ENCODE data around the gene ALDOC. TPM values are rescaled to one million over a fixed set of nuclear protein-coding genes. Genes with fewer than 3 reads are reported as not detected.

The ALDOC gene
- total RNA-seq, 1 experiment from 2014 or later = 309 TPM

DNA sequence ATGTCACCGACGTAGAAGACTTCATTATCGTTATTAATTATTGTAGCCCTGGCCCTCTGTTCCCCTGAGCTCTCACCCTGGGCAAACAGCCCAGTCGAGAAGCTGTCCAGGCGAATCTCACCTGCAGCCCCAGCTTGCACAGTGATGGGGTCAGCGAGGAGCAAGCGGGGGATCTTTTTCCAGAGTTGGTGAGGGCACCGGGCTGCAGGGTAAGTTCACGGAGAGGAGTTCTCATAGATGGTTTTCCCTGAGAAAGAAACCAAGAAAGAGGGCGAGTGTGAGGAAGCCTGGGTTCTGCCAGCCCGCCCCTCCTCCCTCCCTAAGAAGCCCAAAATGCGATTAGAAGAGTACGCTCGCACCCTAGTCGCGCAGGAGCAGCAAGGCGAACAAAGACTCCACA lies 21.7 kb upstream of the ALDOC start:
- no peak for DNase-seq
- H3K27ac ChIP-seq (ENCODE audit: low read length) = peak overlapping the region; percentile 87

DNA sequence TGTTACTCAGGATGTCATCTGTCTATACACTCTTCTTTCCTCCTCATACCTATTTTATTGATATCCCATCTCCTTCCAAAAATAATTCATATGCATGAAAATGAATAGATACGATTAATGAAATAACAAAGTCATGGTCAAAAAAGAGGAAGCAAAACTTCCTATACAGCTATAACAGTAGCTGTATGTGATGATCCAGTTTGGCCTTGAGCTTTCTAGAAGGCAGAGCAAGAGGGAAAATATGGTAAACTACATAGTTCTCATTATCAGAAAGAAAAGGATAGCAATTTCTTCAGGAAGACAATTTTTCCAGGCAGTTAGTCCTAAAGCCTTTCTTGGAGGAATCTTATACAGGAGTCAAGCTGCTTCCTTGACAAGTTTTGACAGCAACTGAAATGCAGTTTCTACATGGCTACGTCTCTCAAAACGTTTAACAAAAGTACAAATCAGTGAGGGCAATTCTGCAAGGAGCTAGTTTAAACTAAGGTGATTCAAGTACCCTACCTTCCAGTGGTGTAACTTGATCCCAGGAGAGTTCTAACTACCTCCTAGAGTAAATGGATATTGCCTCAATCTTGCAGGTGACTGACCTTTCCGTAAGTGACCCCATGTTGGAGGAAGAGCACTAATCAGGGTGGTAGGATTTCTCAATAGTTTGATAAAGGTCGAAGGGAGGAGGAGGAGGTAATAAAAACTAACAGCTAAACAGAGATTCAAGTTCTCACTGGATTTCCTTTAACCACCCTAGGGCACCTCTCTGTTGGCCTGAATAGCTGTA lies 21.1 kb upstream of the ALDOC start:
- H3K27ac ChIP-seq (ENCODE audit: low read length) = peak overlapping the region; percentile 87
- no peaks in the 10 kb centered on the region for H3K9me3 ChIP-seq (ENCODE audit: low read length)
- no peak overlapping the region for H2AFZ ChIP-seq (ENCODE audit: low read length)
- H3K4me1 ChIP-seq (ENCODE audit: low read length) = peaks cover 39% of the 10 kb centered on the region
- no peaks in the 10 kb centered on the region for H3K9me2 ChIP-seq (replicated peaks; ENCODE audit: insufficient read depth, low read length)
- no peaks in the 10 kb centered on the region for H3K27me3 ChIP-seq (ENCODE audit: low read length)
- peak; percentile 64 for DNase-seq
- H3K4me2 ChIP-seq (ENCODE audit: low read depth, low read length, poor library complexity, severe bottlenecking) = peak overlapping the region; percentile 99
- peaks cover 6% of the 10 kb centered on the region for H3K36me3 ChIP-seq (ENCODE audit: insufficient read depth, low read length)
- peaks cover 34% of the 10 kb centered on the region for H3K79me2 ChIP-seq (ENCODE audit: low read length)
- no peaks in the 10 kb centered on the region for H4K20me1 ChIP-seq (ENCODE audit: insufficient read depth, low read depth, low read length)
- peak overlapping the region; percentile 90 for H3K9ac ChIP-seq (ENCODE audit: low read length)
- peak overlapping the region; percentile 88 for H3K4me3 ChIP-seq (ENCODE audit: low read length)

More for the DNA sequence above, 21.7 kb upstream of the ALDOC start:
- Histone ChIP-seq H3K9me3 (ENCODE audit: low read length) (no peaks in the 10 kb centered on the region), H2AFZ (ENCODE audit: low read length) (0 out of 2 replicates have a peak overlapping the region, but pooled peaks have one; percentile 7), H4K20me1 (ENCODE audit: insufficient read depth, low read depth, low read length) (no peaks in the 10 kb centered on the region), H3K79me2 (ENCODE audit: low read length) (peaks cover 28% of the 10 kb centered on the region), H3K9me2 (replicated peaks; ENCODE audit: insufficient read depth, low read length) (no peaks in the 10 kb centered on the region), H3K4me1 (ENCODE audit: low read length) (peaks cover 39% of the 10 kb centered on the region), H3K27me3 (ENCODE audit: low read length) (no peaks in the 10 kb centered on the region), H3K9ac (ENCODE audit: low read length) (peak overlapping the region; percentile 90), H3K36me3 (ENCODE audit: insufficient read depth, low read length) (peaks cover under 1% of the 10 kb centered on the region; the same call in 1 of the 2 replicates), H3K4me3 (ENCODE audit: low read length) (peak overlapping the region; percentile 88), H3K4me2 (ENCODE audit: low read depth, low read length, poor library complexity, severe bottlenecking) (peak overlapping the region; percentile 99)

- H2AFZ ChIP-seq (ENCODE audit: low read length) = no peak overlapping the region
- no peaks in the 10 kb centered on the region for H3K9me3 ChIP-seq (ENCODE audit: low read length)
- no peak overlapping the region for H3K27ac ChIP-seq (ENCODE audit: low read length)
- peaks cover 38% of the 10 kb centered on the region for H3K79me2 ChIP-seq (ENCODE audit: low read length)
- peaks cover 1% of the 10 kb centered on the region for H3K4me1 ChIP-seq (ENCODE audit: low read length)
- no peak overlapping the region for H3K4me2 ChIP-seq (ENCODE audit: low read depth, low read length, poor library complexity, severe bottlenecking)
- no peaks in the 10 kb centered on the region for H3K9me2 ChIP-seq (replicated peaks; ENCODE audit: insufficient read depth, low read length)
- no peak for DNase-seq
- H3K36me3 ChIP-seq (ENCODE audit: insufficient read depth, low read length) = peaks cover 38% of the 10 kb centered on the region
- no peak overlapping the region for H3K9ac ChIP-seq (ENCODE audit: low read length)
- no peaks in the 10 kb centered on the region for H3K27me3 ChIP-seq (ENCODE audit: low read length)
- no peaks in the 10 kb centered on the region for H4K20me1 ChIP-seq (ENCODE audit: insufficient read depth, low read depth, low read length)
- H3K4me3 ChIP-seq (ENCODE audit: low read length) = no peak overlapping the region
Measured at GRCh38 chr17:28592260-28592659, 15.6 kb upstream of the ALDOC start.

DNA sequence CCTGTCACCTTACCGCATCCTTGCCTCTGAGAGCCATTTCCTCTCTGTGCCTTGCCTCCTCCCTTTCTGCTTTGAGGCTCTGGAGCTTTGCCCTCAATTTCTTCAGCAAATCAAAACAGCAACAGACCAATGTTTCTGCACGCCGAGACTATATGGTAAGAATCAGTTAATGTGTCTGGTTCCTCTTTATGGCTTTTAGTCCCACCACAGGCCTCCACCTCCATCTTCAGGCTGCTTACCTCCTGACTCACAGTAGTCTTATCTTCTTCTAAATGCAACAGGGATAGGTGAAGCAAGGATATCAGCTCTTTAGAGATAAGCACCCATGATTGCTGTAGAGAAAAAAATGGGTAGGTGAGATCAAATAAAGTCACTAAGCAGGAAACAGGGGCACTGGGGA lies 9.2 kb upstream of the ALDOC start:
- H2AFZ ChIP-seq (ENCODE audit: low read length) = no peak overlapping the region
- no peaks in the 10 kb centered on the region for H3K9me3 ChIP-seq (ENCODE audit: low read length)
- no peaks in the 10 kb centered on the region for H3K9me2 ChIP-seq (replicated peaks; ENCODE audit: insufficient read depth, low read length)
- no peaks in the 10 kb centered on the region for H3K27me3 ChIP-seq (ENCODE audit: low read length)
- no peak overlapping the region for H3K4me2 ChIP-seq (ENCODE audit: low read depth, low read length, poor library complexity, severe bottlenecking)
- no peak for DNase-seq
- H4K20me1 ChIP-seq (ENCODE audit: insufficient read depth, low read depth, low read length) = no peaks in the 10 kb centered on the region
- H3K27ac ChIP-seq (ENCODE audit: low read length) = no peak overlapping the region
- no peak overlapping the region for H3K9ac ChIP-seq (ENCODE audit: low read length)
- H3K79me2 ChIP-seq (ENCODE audit: low read length) = peaks cover 12% of the 10 kb centered on the region; the same call in 1 of the 2 replicates
- H3K4me3 ChIP-seq (ENCODE audit: low read length) = no peak overlapping the region
- peaks cover 72% of the 10 kb centered on the region for H3K36me3 ChIP-seq (ENCODE audit: insufficient read depth, low read length)
- H3K4me1 ChIP-seq (ENCODE audit: low read length) = no peaks in the 10 kb centered on the region

DNA sequence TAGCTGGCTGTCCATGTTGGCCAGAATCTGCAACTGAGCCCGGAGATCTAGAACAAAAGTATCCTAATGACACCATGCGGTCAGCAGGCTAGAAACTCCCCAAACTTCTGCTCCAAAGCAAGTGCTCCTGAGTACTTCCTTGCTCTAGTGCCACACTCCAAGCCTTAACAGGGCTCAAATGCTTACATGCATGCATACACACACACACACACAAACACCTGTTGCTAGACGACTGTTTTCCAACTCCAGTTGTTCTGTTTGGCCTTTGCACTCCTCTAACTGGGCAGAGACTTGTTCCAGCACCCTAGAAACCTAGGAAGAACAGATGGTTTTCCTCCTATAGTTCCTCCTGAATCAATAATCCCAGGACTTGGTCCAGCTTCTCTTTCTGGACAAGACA lies 7.7 kb upstream of the ALDOC start:
- Histone ChIP-seq H3K27me3 (ENCODE audit: low read length) (no peaks in the 10 kb centered on the region), H3K79me2 (ENCODE audit: low read length) (peaks cover 7% of the 10 kb centered on the region; the same call in 1 of the 2 replicates), H3K27ac (ENCODE audit: low read length) (no peak overlapping the region), H3K4me3 (ENCODE audit: low read length) (no peak overlapping the region), H3K9me3 (ENCODE audit: low read length) (no peaks in the 10 kb centered on the region), H3K9ac (ENCODE audit: low read length) (no peak overlapping the region), H4K20me1 (ENCODE audit: insufficient read depth, low read depth, low read length) (no peaks in the 10 kb centered on the region), H3K36me3 (ENCODE audit: insufficient read depth, low read length) (peaks cover 64% of the 10 kb centered on the region), H3K4me1 (ENCODE audit: low read length) (no peaks in the 10 kb centered on the region), H2AFZ (ENCODE audit: low read length) (no peak overlapping the region), H3K9me2 (replicated peaks; ENCODE audit: insufficient read depth, low read length) (no peaks in the 10 kb centered on the region), H3K4me2 (ENCODE audit: low read depth, low read length, poor library complexity, severe bottlenecking) (no peak overlapping the region)
- no peak for DNase-seq

- Histone ChIP-seq H3K9me3 (ENCODE audit: low read length) (no peaks in the 10 kb centered on the region), H3K36me3 (ENCODE audit: insufficient read depth, low read length) (peaks cover 65% of the 10 kb centered on the region), H2AFZ (ENCODE audit: low read length) (no peak overlapping the region), H3K9ac (ENCODE audit: low read length) (no peak overlapping the region), H4K20me1 (ENCODE audit: insufficient read depth, low read depth, low read length) (no peaks in the 10 kb centered on the region), H3K4me3 (ENCODE audit: low read length) (no peak overlapping the region), H3K9me2 (replicated peaks; ENCODE audit: insufficient read depth, low read length) (no peaks in the 10 kb centered on the region), H3K79me2 (ENCODE audit: low read length) (no peaks in the 10 kb centered on the region; the same call in 1 of the 2 replicates), H3K27me3 (ENCODE audit: low read length) (no peaks in the 10 kb centered on the region), H3K4me2 (ENCODE audit: low read depth, low read length, poor library complexity, severe bottlenecking) (no peak overlapping the region), H3K27ac (ENCODE audit: low read length) (no peak overlapping the region), H3K4me1 (ENCODE audit: low read length) (peaks cover 5% of the 10 kb centered on the region)
- no peak for DNase-seq
Measured at GRCh38 chr17:28582513-28582912, 5.8 kb upstream of the ALDOC start.

GRCh38 chr17:28580959-28581358 lies 4.3 kb upstream of the ALDOC start:
- no peaks in the 10 kb centered on the region for H4K20me1 ChIP-seq (ENCODE audit: insufficient read depth, low read depth, low read length)
- no peak overlapping the region for H3K27ac ChIP-seq (ENCODE audit: low read length)
- H2AFZ ChIP-seq (ENCODE audit: low read length) = no peak overlapping the region
- no peak overlapping the region for H3K4me2 ChIP-seq (ENCODE audit: low read depth, low read length, poor library complexity, severe bottlenecking)
- no peaks in the 10 kb centered on the region for H3K27me3 ChIP-seq (ENCODE audit: low read length)
- no peak for DNase-seq
- H3K4me3 ChIP-seq (ENCODE audit: low read length) = no peak overlapping the region
- peaks cover 55% of the 10 kb centered on the region for H3K36me3 ChIP-seq (ENCODE audit: insufficient read depth, low read length)
- no peaks in the 10 kb centered on the region for H3K9me3 ChIP-seq (ENCODE audit: low read length)
- peaks cover 14% of the 10 kb centered on the region for H3K4me1 ChIP-seq (ENCODE audit: low read length)
- no peak overlapping the region for H3K9ac ChIP-seq (ENCODE audit: low read length)
- H3K9me2 ChIP-seq (replicated peaks; ENCODE audit: insufficient read depth, low read length) = no peaks in the 10 kb centered on the region
- no peaks in the 10 kb centered on the region for H3K79me2 ChIP-seq (ENCODE audit: low read length)

GRCh38 chr17:28579526-28579925 lies 2.8 kb upstream of the ALDOC start:
- peaks cover 5% of the 10 kb centered on the region; the same call in 1 of the 2 replicates for H3K79me2 ChIP-seq (ENCODE audit: low read length)
- H3K4me2 ChIP-seq (ENCODE audit: low read depth, low read length, poor library complexity, severe bottlenecking) = no peak overlapping the region
- peaks cover 45% of the 10 kb centered on the region for H3K36me3 ChIP-seq (ENCODE audit: insufficient read depth, low read length)
- no peaks in the 10 kb centered on the region for H4K20me1 ChIP-seq (ENCODE audit: insufficient read depth, low read depth, low read length)
- no peak overlapping the region for H3K27ac ChIP-seq (ENCODE audit: low read length)
- H3K9me3 ChIP-seq (ENCODE audit: low read length) = no peaks in the 10 kb centered on the region
- no peak for DNase-seq
- H3K9ac ChIP-seq (ENCODE audit: low read length) = no peak overlapping the region
- no peaks in the 10 kb centered on the region for H3K27me3 ChIP-seq (ENCODE audit: low read length)
- no peak overlapping the region for H2AFZ ChIP-seq (ENCODE audit: low read length)
- no peak overlapping the region for H3K4me3 ChIP-seq (ENCODE audit: low read length)
- no peaks in the 10 kb centered on the region for H3K9me2 ChIP-seq (replicated peaks; ENCODE audit: insufficient read depth, low read length)
- peaks cover 21% of the 10 kb centered on the region for H3K4me1 ChIP-seq (ENCODE audit: low read length)
